Aorta (tissue), 5 donors: ENCODE measurements around the gene COL5A1. TPM values are rescaled to one million over a fixed set of nuclear protein-coding genes. Genes with fewer than 3 reads are reported as not detected.
"Not testable (repeated sequence)": the region's sequence is repeated elsewhere in the genome, so short reads cannot be mapped to it uniquely, and the experiment has no call there.

ENCODE experiments used
- ATAC-seq: fragments of 200-7000 bp; cut with Tn5 transposase; one replicate; pipeline ENCODE4 v1.9.1; 2022; ENCODE audit warnings: moderate library complexity; ENCODE audit not compliant: low FRiP score
- DNase-seq, 2 donors: peaks; one replicate each; pipeline ENCODE4 v3.0.0-alpha.2; 2020
- H3K27ac ChIP-seq, 2 donors: one replicate each; pipeline ENCODE4 v1.5.1; 2013; ENCODE audit warnings: low read length in 2 of 2, mild to moderate bottlenecking in 2 of 2, moderate library complexity in 2 of 2, control low read depth in 1 of 2, inconsistent platforms in 1 of 2, low read depth in 1 of 2
- H3K27me3 ChIP-seq, 2 donors: one replicate each; pipeline ENCODE4 v1.6.1; 2013; ENCODE audit warnings: control low read depth in 1 of 2, low read length in 1 of 2, mild to moderate bottlenecking in 1 of 2, moderate library complexity in 1 of 2; ENCODE audit not compliant: insufficient read depth in 2 of 2, control insufficient read depth in 1 of 2
- H3K36me3 ChIP-seq, 2 donors: one replicate each; pipeline ENCODE4 v1.6.1; 2013; ENCODE audit warnings: control low read depth in 1 of 2, low read length in 1 of 2, mild to moderate bottlenecking in 1 of 2; ENCODE audit not compliant: insufficient read depth in 2 of 2, control insufficient read depth in 1 of 2
- H3K4me1 ChIP-seq, 2 donors: one replicate each; pipeline ENCODE4 v1.6.1; 2013; ENCODE audit warnings: low read length in 2 of 2, control low read depth in 1 of 2, mild to moderate bottlenecking in 1 of 2, moderate library complexity in 1 of 2; ENCODE audit not compliant: insufficient read depth in 2 of 2, control insufficient read depth in 1 of 2
- H3K4me3 ChIP-seq, 2 donors: one replicate each; pipeline ENCODE4 v1.5.1; 2013; ENCODE audit warnings: low read length in 2 of 2, control low read depth in 1 of 2, mild to moderate bottlenecking in 1 of 2
- H3K9me3 ChIP-seq: one replicate; pipeline ENCODE4 v1.6.1; 2013; ENCODE audit warnings: mild to moderate bottlenecking, low read length; ENCODE audit not compliant: control insufficient read depth
- WGBS, 2 donors: extraction: QIAGEN DNeasy Blood & Tissue Kit; methylation state at CpG; one replicate each; pipeline ENCODE4 v1.1.7; 2013; 5-methylcytosine and 5-hydroxymethylcytosine counted together
- intact Hi-C, 2 donors: fragments of 100-400 bp; cut with DNase I; formaldehyde crosslinking; loops; one replicate each; pipeline versions ENCODE4 v1.14.2 to v1.15.0; 2022
- polyA plus RNA-seq, 2 donors: library from polyadenylated mRNA; stranded (reverse); fragments of 200-250 nt; gene quantifications; one replicate each; pipeline ENCODE4 v1.2.3, GENCODE V29; 2013
- total RNA-seq, 2 donors: library from RNA; stranded (reverse); fragmentation: NEBNext Ultra II Directional; extraction: Animal tissue kit (Norgen Biotek cat#: 25700); gene quantifications; one replicate each; pipeline ENCODE4 v1.2.1, GENCODE V29; 2021
- donor health status: healthy with polysubstance abuse.
- donor health status: Bipolar disorder and iron deficiency.
- donor health status: DM: no; HTN: no; CAD: no.
- donor health status: DM: no; HTN: no; CAD: no.
- donor health status: DM: yes; HTN: yes; CAD: no.

The COL5A1 gene
- total and polyA plus RNA-seq, 4 donors: 18.7 to 159 (median 82.8) TPM

DNA sequence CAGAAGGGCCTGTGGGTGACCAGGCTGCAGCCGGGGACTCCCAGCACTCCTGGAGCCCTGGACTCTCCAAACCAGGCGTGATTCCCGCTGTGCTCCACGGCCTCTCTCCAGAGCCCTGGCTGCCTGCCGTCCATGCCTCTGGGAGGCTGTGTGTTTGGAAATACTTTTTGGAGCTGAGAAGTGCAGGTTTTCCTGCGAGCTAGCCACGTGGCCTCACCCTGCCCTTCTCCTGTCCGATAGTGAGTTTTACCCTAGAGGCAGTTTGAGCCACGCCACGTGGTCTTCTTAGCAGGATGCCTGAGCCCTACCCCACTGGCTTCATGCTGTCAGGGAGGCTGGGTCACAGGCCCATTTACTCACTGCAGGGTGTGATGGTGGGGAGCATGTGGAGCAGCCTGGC, 71.3 kb downstream of the COL5A1 start:
- H3K27me3 ChIP-seq: no peaks in the 10 kb centered on the region
- H3K27ac ChIP-seq: no peak overlapping the region
- H3K36me3 ChIP-seq: no peaks in the 10 kb centered on the region
- ATAC-seq: no peak
- WGBS, 2 donors: 37 to 52% methylated on average over 10 of the region's 10 CpGs
- no peaks in the 10 kb centered on the region for H3K9me3 ChIP-seq
- H3K4me3 ChIP-seq: no peak overlapping the region
- no peaks in the 10 kb centered on the region for H3K4me1 ChIP-seq
- intact Hi-C loops: no loop called here
- no peak for DNase-seq

DNA sequence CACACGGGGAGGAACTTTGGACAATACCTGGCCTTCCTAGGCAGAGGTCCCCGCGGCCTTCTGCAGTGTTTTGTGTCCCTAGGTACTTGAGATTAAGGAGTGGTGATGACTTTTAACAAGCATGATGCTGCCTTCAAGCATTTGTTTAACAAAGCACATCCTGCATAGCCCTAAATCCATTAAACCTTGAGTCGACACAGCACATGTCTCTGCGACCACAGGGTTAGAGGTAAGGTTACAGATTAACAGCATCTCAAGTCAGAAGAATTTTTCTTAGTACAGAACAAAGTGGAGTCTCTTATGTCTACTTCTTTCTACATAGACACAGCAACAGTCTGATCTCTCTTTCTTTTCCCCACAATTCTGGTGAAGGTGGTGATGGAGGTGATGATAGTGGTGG, 73.9 kb downstream of the COL5A1 start:
- DNase-seq, ATAC-seq, H3K4me1 ChIP-seq, intact Hi-C loops, H3K36me3 ChIP-seq, H3K4me3 ChIP-seq, H3K27me3 ChIP-seq, H3K27ac ChIP-seq, H3K9me3 ChIP-seq: not testable (repeated sequence)
- 79% methylated on average over 5 of the region's 5 CpGs for WGBS, 2 donors

DNA sequence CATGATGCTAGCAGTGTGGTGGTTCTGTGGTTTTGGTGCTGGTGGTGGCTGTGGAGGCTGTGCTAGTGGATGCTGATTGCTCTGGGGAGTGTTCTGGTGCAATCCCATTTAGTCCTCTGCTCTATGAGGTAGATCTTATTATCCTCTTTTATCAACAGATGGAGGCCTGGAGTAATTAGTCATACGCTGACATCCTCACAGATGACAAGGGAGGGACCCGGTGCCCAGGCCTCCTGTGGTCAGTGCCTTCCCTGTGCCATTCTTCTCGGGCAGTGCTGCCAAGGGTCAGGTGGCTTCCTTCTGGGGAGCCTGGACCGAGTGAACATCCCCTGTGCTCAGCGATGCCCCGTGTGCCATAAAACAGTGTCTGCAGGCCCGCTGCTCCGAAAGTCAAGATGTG, 74.5 kb downstream of the COL5A1 start:
- H3K4me1 ChIP-seq: no peaks in the 10 kb centered on the region

DNA sequence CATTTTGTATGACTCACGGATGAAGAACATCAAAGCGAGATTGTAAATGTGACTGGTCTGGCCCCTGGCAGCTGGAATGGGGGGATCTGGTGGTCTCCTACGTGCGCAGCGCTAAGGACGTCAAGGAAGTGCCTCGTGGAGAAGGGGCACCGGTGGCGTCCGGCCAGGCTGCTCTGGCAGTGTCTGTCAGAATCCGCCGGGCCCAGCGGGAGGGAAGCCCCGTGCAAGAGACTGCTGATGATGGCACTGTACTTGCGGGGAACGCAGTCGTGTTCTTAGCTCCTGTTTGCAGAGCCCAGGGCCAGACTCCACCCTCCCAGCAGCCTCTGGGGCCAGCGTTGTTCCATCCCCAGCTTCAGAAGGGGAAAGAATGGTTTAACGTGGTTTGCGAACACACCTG, 75.5 kb downstream of the COL5A1 start:
- no peaks in the 10 kb centered on the region for H3K9me3 ChIP-seq
- 62% methylated on average over 20 of the region's 20 CpGs for WGBS, 2 donors
- intact Hi-C loops: no loop called here
- H3K4me1 ChIP-seq: no peaks in the 10 kb centered on the region
- H3K27me3 ChIP-seq: no peaks in the 10 kb centered on the region
- H3K36me3 ChIP-seq: no peaks in the 10 kb centered on the region
- DNase-seq: no peak
- H3K27ac ChIP-seq: no peak overlapping the region
- H3K4me3 ChIP-seq: no peak overlapping the region
- no peak for ATAC-seq

More for the DNA sequence above, 74.5 kb downstream of the COL5A1 start:
- Histone ChIP-seq H3K9me3 (no peaks in the 10 kb centered on the region), H3K27ac (no peak overlapping the region), H3K27me3 (no peaks in the 10 kb centered on the region), H3K36me3 (no peaks in the 10 kb centered on the region), H3K4me3 (no peak overlapping the region)
- intact Hi-C loops: no loop called here
- ATAC-seq (no peak), DNase-seq (no peak)
- WGBS, 2 donors: 70 to 79% methylated on average over 8 of the region's 8 CpGs

DNA sequence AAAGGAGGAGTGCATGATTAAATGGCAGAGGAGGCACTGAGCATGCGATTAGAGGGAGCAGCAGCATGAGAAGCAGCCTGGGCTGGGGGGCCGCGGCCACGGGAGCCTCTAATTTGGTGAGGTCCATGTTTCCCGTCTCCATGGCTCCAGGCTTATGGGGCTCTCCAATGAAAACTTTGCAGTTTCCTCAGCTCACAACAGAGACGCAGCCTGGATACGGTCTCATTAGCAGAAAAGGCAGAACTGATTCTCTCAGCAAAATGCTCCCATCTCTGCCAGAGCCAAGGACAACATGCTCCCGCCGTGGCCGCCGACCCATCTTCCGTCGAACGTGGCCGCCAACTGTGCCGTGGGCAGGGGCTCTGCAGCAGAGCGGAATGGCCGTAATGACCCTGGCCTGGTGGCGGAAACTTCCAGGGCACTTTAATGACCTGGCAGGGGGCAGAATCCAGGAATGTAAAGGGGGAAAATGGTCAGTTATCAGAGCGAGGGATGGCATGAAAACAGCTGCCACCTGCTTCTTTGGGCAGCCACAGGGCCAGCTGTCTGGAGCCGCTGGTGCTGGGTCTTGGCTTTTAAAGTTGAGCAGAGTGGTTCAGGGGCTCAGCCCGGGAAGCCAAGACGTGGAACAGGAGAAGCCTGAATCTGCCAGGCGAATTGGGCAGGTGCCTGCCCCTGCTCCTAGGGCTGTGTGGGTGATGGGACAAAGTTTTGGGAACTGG, 76.5 kb downstream of the COL5A1 start:
- ATAC-seq (no peak), DNase-seq (no peak)
- WGBS, 2 donors: 27 to 31% methylated on average over 23 to 24 of the region's 24 CpGs
- Histone ChIP-seq H3K4me3 (no peak overlapping the region), H3K4me1 (no peaks in the 10 kb centered on the region), H3K36me3 (no peaks in the 10 kb centered on the region), H3K27ac (no peak overlapping the region), H3K9me3 (no peaks in the 10 kb centered on the region), H3K27me3 (no peaks in the 10 kb centered on the region)
- intact Hi-C loops: no loop called here

DNA sequence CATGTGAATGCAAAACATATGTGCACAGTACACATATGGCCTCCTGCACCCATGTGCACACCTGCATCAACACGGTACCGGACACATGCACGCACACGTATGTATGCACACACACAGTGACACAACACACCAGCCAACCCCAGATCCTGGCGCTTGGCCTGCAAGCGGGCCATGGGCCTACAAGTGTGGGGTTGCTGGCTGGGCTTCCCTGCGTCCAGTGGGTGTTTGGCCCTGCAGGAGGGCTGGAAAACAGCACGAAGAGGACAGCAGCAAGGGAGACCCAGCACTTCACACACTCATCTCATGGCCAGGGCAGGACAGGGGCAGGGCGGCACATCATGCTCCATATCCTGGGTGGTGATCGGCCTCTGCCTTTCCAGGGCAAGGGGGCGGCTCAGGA, 77.7 kb downstream of the COL5A1 start:
- ATAC-seq: no peak
- DNase-seq: no peak
- Histone ChIP-seq H3K27ac (no peak overlapping the region), H3K9me3 (no peaks in the 10 kb centered on the region), H3K4me3 (no peak overlapping the region), H3K36me3 (no peaks in the 10 kb centered on the region), H3K4me1 (no peaks in the 10 kb centered on the region), H3K27me3 (no peaks in the 10 kb centered on the region)
- WGBS, 2 donors: 86 to 87% methylated on average over 11 of the region's 11 CpGs
- intact Hi-C loops: no loop called here

DNA sequence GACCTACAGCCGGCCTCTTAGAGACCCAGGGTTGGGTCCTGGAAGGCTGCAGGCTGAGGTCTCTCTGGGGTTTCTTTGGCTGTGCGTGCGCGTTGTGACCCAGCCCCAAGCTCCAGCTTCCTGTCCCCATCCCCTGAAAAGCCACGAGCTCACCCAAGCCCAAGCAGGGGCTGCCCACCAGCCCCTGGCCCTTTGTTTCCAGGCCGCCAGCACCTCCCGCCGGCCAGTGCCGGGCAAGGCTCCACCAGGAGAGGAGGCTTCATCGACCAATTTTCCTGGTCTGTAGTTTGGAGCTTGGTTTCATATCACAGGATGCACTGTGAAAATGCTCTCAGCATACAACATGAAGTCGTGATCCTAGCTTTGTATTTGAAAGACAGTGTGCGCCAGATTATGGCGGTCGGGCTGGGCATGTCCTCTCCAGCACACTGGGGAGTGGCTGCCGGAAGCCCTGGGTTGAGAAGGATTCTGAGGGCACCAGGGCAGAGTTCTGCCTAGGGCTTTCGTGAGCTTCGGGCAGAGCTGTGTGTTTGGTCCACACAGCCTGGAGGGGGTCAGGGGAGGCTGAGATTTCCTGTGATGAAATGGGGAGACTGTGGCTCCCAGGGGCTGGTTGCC, 78.6 kb downstream of the COL5A1 start:
- intact Hi-C loops: no loop called here
- DNase-seq (no peak), ATAC-seq (no peak)
- Histone ChIP-seq H3K4me3 (no peak overlapping the region), H3K4me1 (no peaks in the 10 kb centered on the region), H3K27ac (no peak overlapping the region), H3K27me3 (no peaks in the 10 kb centered on the region), H3K36me3 (no peaks in the 10 kb centered on the region), H3K9me3 (no peaks in the 10 kb centered on the region)
- 84 to 87% methylated on average over 17 of the region's 17 CpGs for WGBS, 2 donors

DNA sequence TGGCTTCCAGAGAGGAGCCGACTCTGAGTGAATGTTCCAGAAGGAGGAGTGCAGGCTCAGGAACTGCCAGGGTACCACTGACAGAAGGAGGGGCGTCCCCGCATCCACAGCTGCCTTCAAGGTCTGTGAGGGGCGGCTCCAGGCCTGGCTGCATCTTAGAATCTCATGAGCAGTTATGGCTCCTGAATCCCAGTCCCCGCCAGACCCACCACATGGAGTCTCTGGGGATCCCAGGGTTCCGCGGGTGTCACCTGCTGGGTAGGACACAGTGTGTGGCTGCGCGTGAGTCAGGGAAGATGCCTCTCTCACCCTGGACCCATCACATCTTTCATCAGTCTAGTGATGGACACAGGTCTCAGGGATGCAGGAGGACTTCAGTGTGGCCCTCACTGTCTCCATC, 79.2 kb downstream of the COL5A1 start:
- H3K27me3 ChIP-seq: no peaks in the 10 kb centered on the region
- H3K4me3 ChIP-seq: no peak overlapping the region
- 87 to 89% methylated on average over 9 of the region's 9 CpGs for WGBS, 2 donors
- intact Hi-C loops: no loop called here
- no peaks in the 10 kb centered on the region for H3K36me3 ChIP-seq
- no peak overlapping the region for H3K27ac ChIP-seq
- no peak for ATAC-seq
- no peaks in the 10 kb centered on the region for H3K9me3 ChIP-seq
- DNase-seq: no peak
- H3K4me1 ChIP-seq: no peaks in the 10 kb centered on the region

DNA sequence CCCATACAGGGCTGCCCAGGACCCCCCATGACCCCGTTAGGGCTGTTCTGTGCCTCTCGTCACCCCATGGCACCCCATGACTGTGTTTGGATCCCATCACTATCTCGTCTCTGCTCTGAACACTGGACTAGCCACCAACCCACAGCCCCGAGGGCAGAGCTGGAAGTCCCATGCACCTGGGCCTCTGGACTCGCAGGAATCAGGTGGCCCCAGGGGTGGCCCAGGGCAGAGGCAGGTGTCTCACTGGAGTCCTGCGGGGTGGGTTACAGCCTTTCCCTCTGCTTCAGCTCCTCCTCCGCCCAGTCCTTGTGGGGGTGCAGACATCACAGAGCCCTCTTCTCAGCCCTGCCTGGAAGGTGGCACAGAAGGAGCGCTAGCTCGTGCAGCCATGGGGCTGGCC, 79.7 kb downstream of the COL5A1 start:
- H3K4me3 ChIP-seq: no peak overlapping the region
- no peaks in the 10 kb centered on the region for H3K36me3 ChIP-seq
- no peaks in the 10 kb centered on the region for H3K27me3 ChIP-seq
- H3K27ac ChIP-seq: no peak overlapping the region
- H3K4me1 ChIP-seq: no peaks in the 10 kb centered on the region
- 87 to 89% methylated on average over 9 of the region's 9 CpGs for WGBS, 2 donors
- intact Hi-C loops: no loop called here
- ATAC-seq: no peak
- H3K9me3 ChIP-seq: no peaks in the 10 kb centered on the region
- DNase-seq: no peak
